ENCODE results near the gene TBL1X.

- TF ChIP-seq TCF7L2 (IDR thresholded peaks at IDR 0.05; ENCODE audit: low read depth, low read length) (no peak), CTCF (IDR thresholded peaks at IDR 0.05) (no peak), POLR2AphosphoS5 (IDR thresholded peaks at IDR 0.05; ENCODE audit: low read depth, low read length) (no peak)
Observed at GRCh38 chrX:9459186-9459748, 5.6 kb upstream of the TBL1X start.
